ENCODE measurements around the gene IL17B. TPM values are rescaled to one million over a fixed set of nuclear protein-coding genes. Genes with fewer than 3 reads are reported as not detected.
A peak's percentile ranks its signal among the peaks of the same experiment; 100 is the strongest.

The IL17B gene
- total and polyA plus RNA-seq, 2 of the 8 experiments (the other 6 are each of a cell fraction or from before 2014, with no cell fraction given): 0.18 TPM; not detected in 1

GRCh38 chr5:149363936-149364335 is 15.2 kb downstream of the IL17B start:
- no peak for FAIRE-seq

More at GRCh38 chr5:149363936-149364335, 15.2 kb downstream of the IL17B start:
- Histone ChIP-seq H3K79me1 (ENCODE audit: low read depth, low read length) (peaks cover 5% of the 10 kb centered on the region), H3K4me1 (replicated peaks in 1 of 4; ENCODE audit: control insufficient read depth in 3 of 4, insufficient read depth in 4 of 4, low read length in 3 of 4) (peaks cover 0 to 3% (median 1%) of the 10 kb centered on the region in 4 experiments; a peak in 3 of 7 replicates), H4K20me1 (replicated peaks in 1 of 2; ENCODE audit: control insufficient read depth in 1 of 2, insufficient read depth in 2 of 2, low read length in 2 of 2) (peaks cover 0 to 6% of the 10 kb centered on the region in 2 experiments), H2BK5ac (ENCODE audit: low read depth, low read length) (no peak overlapping the region), H3K9me3 (ENCODE audit: insufficient read depth in 2 of 2, low read depth in 1 of 2, low read length in 1 of 2) (no peaks in the 10 kb centered on the region), H4K8ac (ENCODE audit: extremely low read depth, insufficient read depth, low read length) (no peak overlapping the region), H3K36me3 (ENCODE audit: control insufficient read depth in 2 of 4, insufficient read depth in 4 of 4, low read length in 3 of 4) (no peaks in the 10 kb centered on the region; a peak in 1 of 8 replicates), H4K5ac (ENCODE audit: insufficient read length, low read depth, low read length) (no peak overlapping the region), H2AFZ (ENCODE audit: low read length) (no peak overlapping the region), H2BK20ac (ENCODE audit: low read length) (no peak overlapping the region), H3K18ac (ENCODE audit: extremely low read depth, low read length) (no peak overlapping the region; the same call in 1 of the 2 replicates), H3K56ac (replicated peaks; ENCODE audit: insufficient read length, low read depth, low read length) (no peak overlapping the region), H2BK120ac (replicated peaks; ENCODE audit: low read depth, low read length) (no peak overlapping the region), H3K4me2 (ENCODE audit: insufficient read depth in 1 of 2, low read depth in 2 of 2, low read length in 2 of 2) (no peak overlapping the region), H3K23me2 (ENCODE audit: low read depth, low read length) (no peaks in the 10 kb centered on the region), H3K9ac (replicated peaks in 1 of 4; ENCODE audit: extremely low read depth in 1 of 4, low read depth in 3 of 4, low read length in 3 of 4) (no peak overlapping the region), H2BK15ac (ENCODE audit: low read length) (no peak overlapping the region), H2BK12ac (ENCODE audit: low read depth, low read length) (no peak overlapping the region), H3K14ac (ENCODE audit: insufficient read length) (no peak overlapping the region), H3K79me2 (ENCODE audit: control insufficient read depth in 1 of 2, insufficient read depth in 2 of 2, low read length in 2 of 2) (no peaks in the 10 kb centered on the region), H3K27me3 (replicated peaks in 1 of 4; ENCODE audit: control insufficient read depth in 3 of 4, extremely low read depth in 1 of 4, insufficient read depth in 3 of 4, low read length in 3 of 4) (no peaks in the 10 kb centered on the region), H3K4ac (replicated peaks; ENCODE audit: insufficient read length, low read depth, low read length) (no peak overlapping the region), H3K27ac (ENCODE audit: low read depth, low read length) (no peak overlapping the region), H2AK5ac (ENCODE audit: low read depth, low read length) (no peak overlapping the region), H4K91ac (replicated peaks; ENCODE audit: insufficient read length, low read length) (no peak overlapping the region), H3K23ac (ENCODE audit: insufficient read length) (no peak overlapping the region), H3K4me3 (ENCODE audit: extremely low read depth in 1 of 4, insufficient read depth in 2 of 4, low read depth in 3 of 4, low read length in 4 of 4) (no peak overlapping the region)
- no peak for TF ChIP-seq BACH1 (IDR thresholded peaks at IDR 0.05; ENCODE audit: low read length)
- no peak for TF ChIP-seq SRF (IDR thresholded peaks at IDR 0.05; ENCODE audit: low read depth, low read length)
- TF ChIP-seq YY1 (IDR thresholded peaks at IDR 0.05; ENCODE audit: low read depth, low read length): no peak
- TF ChIP-seq, protein P1, sequence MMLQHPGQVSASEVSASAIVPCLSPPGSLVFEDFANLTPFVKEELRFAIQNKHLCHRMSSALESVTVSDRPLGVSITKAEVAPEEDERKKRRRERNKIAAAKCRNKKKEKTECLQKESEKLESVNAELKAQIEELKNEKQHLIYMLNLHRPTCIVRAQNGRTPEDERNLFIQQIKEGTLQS (IDR thresholded peaks at IDR 0.05; ENCODE audit: insufficient read depth, low read depth, low read length): no peak
- TF ChIP-seq HDAC6 (IDR thresholded peaks at IDR 0.05; ENCODE audit: low read depth, low read length): no peak
- TF ChIP-seq BRCA1 (IDR thresholded peaks at IDR 0.05; ENCODE audit: low read depth, low read length): no peak
- no peak for TF ChIP-seq KDM1A (IDR thresholded peaks at IDR 0.05; ENCODE audit: borderline replicate concordance, low read length)
- peak in 2 of 3 experiments; percentile 2 to 6; a peak in 1 of 4 replicates for TF ChIP-seq CTCF (IDR thresholded peaks at IDR 0.05; ENCODE audit: control extremely low read depth in 1 of 3, insufficient read depth in 1 of 3, low read depth in 1 of 3, low read length in 3 of 3)
- no peak for DNase-seq (ENCODE audit: low read depth in 1 of 2, low spot score in 2 of 2)
- POLR2A ChIA-PET (ENCODE audit: partially characterized antibody): interaction anchor here (1.6 kb wide), 1 partner anchor 13 kb away, joined by 5 read pairs; no protein-coding TSS in a partner anchor
- 90% methylated on average over 9 of the region's 9 CpGs; no CpG with 5 or more reads in 1 of the 2 experiments for WGBS, 2 experiments (ENCODE audit: extremely low coverage in 1 of 2, insufficient coverage in 1 of 2, insufficient read length in 1 of 2, insufficient replicate concordance in 2 of 2, low coverage in 1 of 2, low lambda C conversion rate in 2 of 2, missing lambda C conversion rate in 1 of 2)
- CTCF ChIA-PET (ENCODE audit: partially characterized antibody): interaction anchor here (1.1 to 46.1 kb wide), 7 partner anchors 8 to 99 kb away, joined by 3 to 1310 read pairs (median 4); no protein-coding TSS in a partner anchor

Measured in H1 (cell line).